ENCODE measurements around the gene EIF3I. TPM values are rescaled to one million over a fixed set of nuclear protein-coding genes. Genes with fewer than 3 reads are reported as not detected.

Gene EIF3I
- total RNA-seq, 1 experiment from 2014 or later: 294 TPM

DNA sequence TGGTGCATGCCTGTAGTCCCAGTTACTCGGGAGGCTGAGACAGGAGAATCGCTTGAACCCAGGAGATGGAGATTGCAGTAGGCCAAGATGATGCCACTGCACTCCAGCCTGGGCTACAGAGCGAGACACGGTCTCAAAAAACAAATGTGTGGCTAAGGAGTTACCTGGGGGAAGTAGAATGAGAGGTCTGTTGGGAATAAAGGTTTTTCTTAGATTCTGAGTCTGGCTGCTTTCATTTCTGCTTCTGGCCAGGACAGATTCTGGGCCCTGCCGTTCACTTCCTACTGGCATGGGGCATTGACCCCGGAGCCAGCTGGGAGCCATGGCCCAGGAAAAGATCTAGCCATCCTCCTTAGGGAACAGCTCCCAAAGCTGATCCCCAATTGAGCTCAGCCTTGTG lies 13.7 kb upstream of the EIF3I start:
- H3K4me3 ChIP-seq (ENCODE audit: low read depth in 2 of 2, low read length in 2 of 2): no peak overlapping the region
- no peaks in the 10 kb centered on the region for H3K9me3 ChIP-seq (ENCODE audit: control insufficient read depth, insufficient read depth, low read depth, low read length)
- TF ChIP-seq, protein P1, sequence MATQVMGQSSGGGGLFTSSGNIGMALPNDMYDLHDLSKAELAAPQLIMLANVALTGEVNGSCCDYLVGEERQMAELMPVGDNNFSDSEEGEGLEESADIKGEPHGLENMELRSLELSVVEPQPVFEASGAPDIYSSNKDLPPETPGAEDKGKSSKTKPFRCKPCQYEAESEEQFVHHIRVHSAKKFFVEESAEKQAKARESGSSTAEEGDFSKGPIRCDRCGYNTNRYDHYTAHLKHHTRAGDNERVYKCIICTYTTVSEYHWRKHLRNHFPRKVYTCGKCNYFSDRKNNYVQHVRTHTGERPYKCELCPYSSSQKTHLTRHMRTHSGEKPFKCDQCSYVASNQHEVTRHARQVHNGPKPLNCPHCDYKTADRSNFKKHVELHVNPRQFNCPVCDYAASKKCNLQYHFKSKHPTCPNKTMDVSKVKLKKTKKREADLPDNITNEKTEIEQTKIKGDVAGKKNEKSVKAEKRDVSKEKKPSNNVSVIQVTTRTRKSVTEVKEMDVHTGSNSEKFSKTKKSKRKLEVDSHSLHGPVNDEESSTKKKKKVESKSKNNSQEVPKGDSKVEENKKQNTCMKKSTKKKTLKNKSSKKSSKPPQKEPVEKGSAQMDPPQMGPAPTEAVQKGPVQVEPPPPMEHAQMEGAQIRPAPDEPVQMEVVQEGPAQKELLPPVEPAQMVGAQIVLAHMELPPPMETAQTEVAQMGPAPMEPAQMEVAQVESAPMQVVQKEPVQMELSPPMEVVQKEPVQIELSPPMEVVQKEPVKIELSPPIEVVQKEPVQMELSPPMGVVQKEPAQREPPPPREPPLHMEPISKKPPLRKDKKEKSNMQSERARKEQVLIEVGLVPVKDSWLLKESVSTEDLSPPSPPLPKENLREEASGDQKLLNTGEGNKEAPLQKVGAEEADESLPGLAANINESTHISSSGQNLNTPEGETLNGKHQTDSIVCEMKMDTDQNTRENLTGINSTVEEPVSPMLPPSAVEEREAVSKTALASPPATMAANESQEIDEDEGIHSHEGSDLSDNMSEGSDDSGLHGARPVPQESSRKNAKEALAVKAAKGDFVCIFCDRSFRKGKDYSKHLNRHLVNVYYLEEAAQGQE (IDR thresholded peaks at IDR 0.05; ENCODE audit: insufficient read depth in 1 of 2, low read depth in 2 of 2, low read length in 1 of 2): no peak
- TF ChIP-seq TCF7L2 (IDR thresholded peaks at IDR 0.05; ENCODE audit: low read depth, low read length) (no peak), POLR2AphosphoS5 (IDR thresholded peaks at IDR 0.05; ENCODE audit: low read depth, low read length) (no peak), SIN3A (IDR thresholded peaks at IDR 0.05; ENCODE audit: borderline replicate concordance, insufficient read depth, low read depth, low read length) (no peak), CTCF (IDR thresholded peaks at IDR 0.05) (no peak)
- ChIA-PET CTCF (no interaction called here), POLR2A (no interaction called here)
- H3K27ac ChIP-seq (ENCODE audit: low read length): no peak overlapping the region
- H3K27me3 ChIP-seq (ENCODE audit: control insufficient read depth, insufficient read depth, low read length): no peaks in the 10 kb centered on the region
- no peaks in the 10 kb centered on the region for H3K36me3 ChIP-seq (ENCODE audit: control insufficient read depth, insufficient read depth, low read length)
- DNase-seq (ENCODE audit: low read depth, low spot score) (no peak), ATAC-seq (no peak)
- peaks cover 12% of the 10 kb centered on the region for H3K4me1 ChIP-seq (ENCODE audit: control insufficient read depth, insufficient read depth, low read length)
- intact Hi-C loops (cut with micrococcal nuclease; ENCODE audit: unreplicated experiment) (no loop called here), in situ Hi-C loops (cut with HindIII; ENCODE audit: low pct_unique_long_range_greater_than_20kb, low sequenced_read_pairs) (no loop called here)
- BruUV-seq (replicated peaks): no TSS peak

GRCh38 chr1:32208891-32209328 lies 13.3 kb upstream of the EIF3I start, which contains the start of gene DCDC2B:
TSS of gene DCDC2B (plus strand) at chr1:32209089. CDS start at chr1:32209094, 5 bp downstream.
- ATAC-seq (no peak), DNase-seq (ENCODE audit: low read depth, low spot score) (no peak)
- intact Hi-C loops (cut with micrococcal nuclease; ENCODE audit: unreplicated experiment): no loop called here
- no peaks in the 10 kb centered on the region for H3K36me3 ChIP-seq (ENCODE audit: control insufficient read depth, insufficient read depth, low read length)
- POLR2A ChIA-PET: no interaction called here
- H3K4me1 ChIP-seq (ENCODE audit: control insufficient read depth, insufficient read depth, low read length): peaks cover 10% of the 10 kb centered on the region
- no peak within 1 kb of the TSS for H3K27ac ChIP-seq (ENCODE audit: low read length)
- CTCF ChIA-PET: interaction anchor here (0.6 kb wide), 1 partner anchor 32 kb away, joined by 5 read pairs; no protein-coding TSS in a partner anchor
- in situ Hi-C loops (cut with HindIII; ENCODE audit: low pct_unique_long_range_greater_than_20kb, low sequenced_read_pairs): no loop called here
- no peak for TF ChIP-seq SIN3A (IDR thresholded peaks at IDR 0.05; ENCODE audit: borderline replicate concordance, insufficient read depth, low read depth, low read length)
- TF ChIP-seq CTCF (IDR thresholded peaks at IDR 0.05): no peak
- H3K27me3 ChIP-seq (ENCODE audit: control insufficient read depth, insufficient read depth, low read length): no peaks in the 10 kb centered on the region
- no peak within 1 kb of the TSS for H3K4me3 ChIP-seq (ENCODE audit: low read depth in 2 of 2, low read length in 2 of 2)
- no TSS peak for BruUV-seq (replicated peaks)
- no peaks in the 10 kb centered on the region for H3K9me3 ChIP-seq (ENCODE audit: control insufficient read depth, insufficient read depth, low read depth, low read length)
